GM23338 (cell line): Measurements from ENCODE around the gene C5orf58.

Source experiments
- CREB1 ChIP-seq: fragments of 250-450 bp; sonication (Bioruptor Pico); IDR thresholded peaks from 2 replicates; pipeline ENCODE4 v1.5.0; 2020; ENCODE audit warnings: low read depth, mild to moderate bottlenecking, moderate library complexity
- CTCF ChIP-seq, 2 experiments: fragments of 200-600 bp in 1 of 2; sonication (generic) in 1 of 2; conservative IDR thresholded peaks; 2 replicates each; pipeline versions ENCODE4 v1.5.1 to v1.6.1; 2016 to 2017; ENCODE audit warnings: antibody characterized with exemption in 2 of 2, low read depth in 2 of 2, mild to moderate bottlenecking in 2 of 2, moderate library complexity in 1 of 2
- REST ChIP-seq: IDR thresholded peaks from one replicate; pipeline ENCODE4 v1.6.1; 2018; ENCODE audit warnings: antibody characterized with exemption; ENCODE audit not compliant: unreplicated experiment
- ZNF114 ChIP-seq: fragments of 250-450 bp; sonication (Bioruptor Pico); IDR thresholded peaks from 2 replicates; pipeline ENCODE4 v1.5.0; 2020; ENCODE audit warnings: mild to moderate bottlenecking, moderate library complexity

GRCh38 chr5:170206216-170206615 is 26.6 kb upstream of the C5orf58 start:
- no peak for TF ChIP-seq REST
- no peak for TF ChIP-seq CTCF (conservative IDR thresholded peaks at IDR 0.05; ENCODE audit: low read depth in 2 of 2)
- TF ChIP-seq ZNF114 (CRISPR knock-in tag) = no peak
- no peak for TF ChIP-seq CREB1 (CRISPR knock-in tag)
